ENCODE results near the gene IER5L. TPM values are rescaled to one million over a fixed set of nuclear protein-coding genes. Genes with fewer than 3 reads are reported as not detected.

Gene IER5L
- total and polyA plus RNA-seq, 2 of the 8 experiments (the other 6 are each of a cell fraction or from before 2014, with no cell fraction given), result 0.65 to 1.0 TPM

GRCh38 chr9:129174102-129174723 is 3.8 kb downstream of the IER5L start (continued):
- TF ChIP-seq ZNF274 (IDR thresholded peaks at IDR 0.05; ENCODE audit: borderline replicate concordance, extremely low read depth, low read length), result no peak
- TF ChIP-seq NRF1 (IDR thresholded peaks at IDR 0.05; ENCODE audit: low read depth, low read length), result no peak
- TF ChIP-seq SIRT6 (IDR thresholded peaks at IDR 0.05; ENCODE audit: low read length), result no peak
